D721Med (cell line): ENCODE data around the gene RAB27B.

ENCODE experiments used
- DNase-seq: peaks from one replicate; pipeline ENCODE4 v3.0.0; 2011; ENCODE audit warnings: low spot score; ENCODE audit not compliant: insufficient read length
- FAIRE-seq: peaks from 2 replicates; lab custom pipeline; 2011; peaks lifted over from hg19 to GRCh38; lab: Jason Lieb, UNC
- CTCF ChIP-seq: IDR thresholded peaks from 2 replicates; pipeline ENCODE4 v1.5.1; 2012; ENCODE audit warnings: mild to moderate bottlenecking, control low read depth; ENCODE audit not compliant: insufficient read depth; ENCODE audit errors: missing control alignments

RAB27B gene

GRCh38 chr18:54883816-54884604 is 55.7 kb downstream of the RAB27B start:
- no peak for FAIRE-seq

GRCh38 chr18:54888378-54888777 is 60.1 kb downstream of the RAB27B start:
- no peak for DNase-seq
- FAIRE-seq = no peak
- TF ChIP-seq CTCF = no peak

More at GRCh38 chr18:54883816-54884604, 55.7 kb downstream of the RAB27B start:
- DNase-seq = no peak
- TF ChIP-seq CTCF = no peak

DNA sequence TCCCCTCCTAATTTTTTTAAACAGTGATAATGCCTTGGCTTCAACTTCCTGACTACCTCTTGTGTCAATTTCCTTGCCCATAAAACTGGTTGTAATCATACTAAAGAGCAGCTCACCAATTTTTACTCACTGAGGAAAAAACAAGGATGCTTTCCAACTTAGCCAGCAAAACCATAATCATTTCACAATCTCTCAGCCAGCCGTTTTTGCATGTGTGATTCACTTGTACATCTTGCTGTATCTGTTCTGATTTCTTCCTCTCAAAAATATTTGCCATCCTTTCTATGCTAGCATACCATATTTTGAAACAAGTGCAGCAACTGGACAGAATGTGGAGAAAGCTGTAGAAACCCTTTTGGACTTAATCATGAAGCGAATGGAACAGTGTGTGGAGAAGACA is 60.7 kb downstream of the RAB27B start:
- DNase-seq (no peak), FAIRE-seq (no peak)
- no peak for TF ChIP-seq CTCF

- FAIRE-seq = no peak
- no peak for TF ChIP-seq CTCF
- DNase-seq = no peak
Observed at GRCh38 chr18:54899500-54899899, 71.2 kb downstream of the RAB27B start.

DNA sequence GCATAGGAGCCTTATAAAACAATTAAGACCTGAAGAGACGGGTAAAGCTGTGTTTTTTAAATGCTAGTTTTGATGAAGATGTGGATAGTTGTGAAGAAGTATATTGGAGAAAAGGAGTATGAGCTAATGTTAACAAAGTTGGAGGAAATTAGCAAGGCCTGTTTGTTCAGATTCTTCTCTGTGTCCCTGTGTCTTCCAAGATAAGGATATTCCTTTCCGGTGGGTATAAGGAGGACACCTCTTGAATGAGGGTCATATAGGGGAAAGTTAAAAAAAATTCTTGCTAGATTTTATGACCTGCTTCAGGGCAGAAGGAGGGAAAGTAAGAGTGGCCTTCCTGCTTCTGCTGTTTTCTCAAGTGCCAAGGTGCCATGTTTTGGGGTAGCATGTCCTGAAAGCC is 72.0 kb downstream of the RAB27B start:
- DNase-seq = no peak
- TF ChIP-seq CTCF = no peak
- no peak for FAIRE-seq

DNA sequence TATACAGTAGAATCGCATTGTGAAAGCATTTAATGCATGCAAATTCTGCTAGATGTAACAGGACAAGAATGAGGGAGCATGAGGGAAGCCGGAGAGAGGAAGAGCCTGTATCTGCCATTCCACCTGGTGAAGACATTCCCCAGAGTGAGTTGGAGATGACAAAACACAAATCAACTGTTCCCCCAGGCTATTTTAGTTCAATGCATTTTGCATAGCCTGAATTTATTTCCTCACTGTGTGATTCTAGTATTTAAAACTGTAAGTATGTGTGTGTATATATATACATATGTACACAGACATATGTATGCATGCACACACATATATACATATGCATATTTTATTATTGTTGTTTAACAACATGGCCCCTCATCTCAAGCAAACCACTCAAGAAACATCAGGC is 76.3 kb downstream of the RAB27B start:
- DNase-seq (no peak), FAIRE-seq (no peak)
- TF ChIP-seq CTCF = no peak

DNA sequence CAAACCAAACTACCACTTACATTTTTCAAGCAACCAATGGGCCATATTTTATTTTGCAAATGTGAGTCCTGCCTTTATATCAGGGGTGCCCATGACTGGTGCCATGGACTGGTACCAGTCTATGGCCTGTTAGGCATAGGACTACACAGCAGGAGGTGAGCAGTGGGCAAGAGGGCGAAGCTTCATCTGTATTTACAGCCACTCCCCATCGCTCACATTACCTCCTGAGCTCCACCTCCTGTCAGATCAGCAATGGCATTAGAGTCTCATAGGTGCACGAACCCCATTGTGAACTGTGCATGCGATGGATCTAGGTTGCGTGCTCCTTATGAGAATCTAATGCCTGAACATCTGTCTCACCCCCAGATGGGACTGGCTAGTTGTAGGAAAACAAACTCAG is 77.4 kb downstream of the RAB27B start:
- FAIRE-seq (no peak), DNase-seq (no peak)
- no peak for TF ChIP-seq CTCF
